SH-SY5Y (cell line): ENCODE data around the gene FOXN3.

Experiments
- GATA2 ChIP-seq: IDR thresholded peaks from 2 replicates; pipeline ENCODE4 v1.6.1; 2011; ENCODE audit warnings: mild to moderate bottlenecking, low read depth, low read length
- GATA3 ChIP-seq: IDR thresholded peaks from 2 replicates; pipeline ENCODE4 v1.6.1; 2011; ENCODE audit warnings: low read depth, mild to moderate bottlenecking, low read length, moderate library complexity

The FOXN3 gene

GRCh38 chr14:89372512-89372883 is 44.5 kb downstream of the FOXN3 start:
- TF ChIP-seq GATA3 (no peak), GATA2 (no peak)

- TF ChIP-seq GATA2 (no peak), GATA3 (no peak)
Measured at GRCh38 chr14:89371585-89372511, 45.2 kb downstream of the FOXN3 start.

GRCh38 chr14:89370781-89371180 is 46.3 kb downstream of the FOXN3 start:
- no peak for TF ChIP-seq GATA2
- TF ChIP-seq GATA3, result no peak

- TF ChIP-seq GATA2 (no peak), GATA3 (no peak)
Measured at GRCh38 chr14:89370381-89370780, 46.7 kb downstream of the FOXN3 start.

GRCh38 chr14:89369656-89370055 is 47.4 kb downstream of the FOXN3 start:
- TF ChIP-seq GATA3 (no peak), GATA2 (no peak)

- TF ChIP-seq GATA3 (no peak), GATA2 (no peak)
Measured at GRCh38 chr14:89368490-89369477, 48.2 kb downstream of the FOXN3 start.

- TF ChIP-seq GATA2 (no peak), GATA3 (no peak)
Measured at GRCh38 chr14:89367779-89368120, 49.3 kb downstream of the FOXN3 start.

GRCh38 chr14:89366864-89367778 is 49.9 kb downstream of the FOXN3 start:
- TF ChIP-seq GATA3, result no peak

- TF ChIP-seq GATA3 (no peak), GATA2 (no peak)
Measured at GRCh38 chr14:89365061-89365801, 51.8 kb downstream of the FOXN3 start.

- TF ChIP-seq GATA3, result no peak
- TF ChIP-seq GATA2, result no peak
Measured at GRCh38 chr14:89364316-89364715, 52.7 kb downstream of the FOXN3 start.

- TF ChIP-seq GATA3 (no peak), GATA2 (no peak)
Measured at GRCh38 chr14:89360277-89360676, 56.8 kb downstream of the FOXN3 start.

- TF ChIP-seq GATA3 (no peak), GATA2 (no peak)
Measured at GRCh38 chr14:89359477-89360222, 57.4 kb downstream of the FOXN3 start.

GRCh38 chr14:89357655-89358297 is 59.3 kb downstream of the FOXN3 start:
- TF ChIP-seq GATA3 (no peak), GATA2 (no peak)

- no peak for TF ChIP-seq GATA2
- TF ChIP-seq GATA3, result no peak
Measured at GRCh38 chr14:89356927-89357326, 60.1 kb downstream of the FOXN3 start.
